ENCODE measurements around the gene ERLEC1. TPM values are rescaled to one million over a fixed set of nuclear protein-coding genes. Genes with fewer than 3 reads are reported as not detected.
A peak's percentile ranks its signal among the peaks of the same experiment; 100 is the strongest.

The ERLEC1 gene
- total and polyA plus RNA-seq, 8 donors: 53.0 to 71.4 (median 57.6) TPM

DNA sequence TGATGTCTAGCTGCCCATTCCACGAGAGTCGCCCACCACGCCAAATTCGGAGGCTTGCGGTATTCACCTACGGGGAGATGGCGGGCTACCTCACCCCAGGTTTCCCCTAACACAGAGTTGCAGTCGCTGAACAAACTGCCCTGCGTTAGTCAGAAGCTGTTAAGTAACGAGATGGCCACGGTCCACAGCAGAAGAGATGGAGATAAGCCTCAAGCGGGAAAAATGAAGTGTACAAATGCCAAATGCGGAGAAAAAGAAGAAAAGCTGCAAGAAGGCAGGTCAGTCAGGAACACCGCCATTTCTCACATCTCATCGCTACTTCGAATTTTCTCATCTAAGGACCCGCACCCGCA, 516 bp upstream of the ERLEC1 start:
- peak; percentile 38 for ATAC-seq
- DNase-seq: peak in 1 of 4 donors; percentile 39
- intact Hi-C loops (cut with DNase I): no loop called here
- Histone ChIP-seq H3K9me3 (no peaks in the 10 kb centered on the region), H3K4me1 (peaks cover 8 to 65% of the 10 kb centered on the region in 2 donors), H3K36me3 (peaks cover 0 to 3% of the 10 kb centered on the region in 2 donors), H3K27ac (peak overlapping the region; percentile 80 to 84), H3K27me3 (no peaks in the 10 kb centered on the region), H3K4me3 (peak overlapping the region; percentile 69 to 70)
- TF ChIP-seq, protein P1, sequence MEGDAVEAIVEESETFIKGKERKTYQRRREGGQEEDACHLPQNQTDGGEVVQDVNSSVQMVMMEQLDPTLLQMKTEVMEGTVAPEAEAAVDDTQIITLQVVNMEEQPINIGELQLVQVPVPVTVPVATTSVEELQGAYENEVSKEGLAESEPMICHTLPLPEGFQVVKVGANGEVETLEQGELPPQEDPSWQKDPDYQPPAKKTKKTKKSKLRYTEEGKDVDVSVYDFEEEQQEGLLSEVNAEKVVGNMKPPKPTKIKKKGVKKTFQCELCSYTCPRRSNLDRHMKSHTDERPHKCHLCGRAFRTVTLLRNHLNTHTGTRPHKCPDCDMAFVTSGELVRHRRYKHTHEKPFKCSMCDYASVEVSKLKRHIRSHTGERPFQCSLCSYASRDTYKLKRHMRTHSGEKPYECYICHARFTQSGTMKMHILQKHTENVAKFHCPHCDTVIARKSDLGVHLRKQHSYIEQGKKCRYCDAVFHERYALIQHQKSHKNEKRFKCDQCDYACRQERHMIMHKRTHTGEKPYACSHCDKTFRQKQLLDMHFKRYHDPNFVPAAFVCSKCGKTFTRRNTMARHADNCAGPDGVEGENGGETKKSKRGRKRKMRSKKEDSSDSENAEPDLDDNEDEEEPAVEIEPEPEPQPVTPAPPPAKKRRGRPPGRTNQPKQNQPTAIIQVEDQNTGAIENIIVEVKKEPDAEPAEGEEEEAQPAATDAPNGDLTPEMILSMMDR (IDR thresholded peaks at IDR 0.05): no peak

DNA sequence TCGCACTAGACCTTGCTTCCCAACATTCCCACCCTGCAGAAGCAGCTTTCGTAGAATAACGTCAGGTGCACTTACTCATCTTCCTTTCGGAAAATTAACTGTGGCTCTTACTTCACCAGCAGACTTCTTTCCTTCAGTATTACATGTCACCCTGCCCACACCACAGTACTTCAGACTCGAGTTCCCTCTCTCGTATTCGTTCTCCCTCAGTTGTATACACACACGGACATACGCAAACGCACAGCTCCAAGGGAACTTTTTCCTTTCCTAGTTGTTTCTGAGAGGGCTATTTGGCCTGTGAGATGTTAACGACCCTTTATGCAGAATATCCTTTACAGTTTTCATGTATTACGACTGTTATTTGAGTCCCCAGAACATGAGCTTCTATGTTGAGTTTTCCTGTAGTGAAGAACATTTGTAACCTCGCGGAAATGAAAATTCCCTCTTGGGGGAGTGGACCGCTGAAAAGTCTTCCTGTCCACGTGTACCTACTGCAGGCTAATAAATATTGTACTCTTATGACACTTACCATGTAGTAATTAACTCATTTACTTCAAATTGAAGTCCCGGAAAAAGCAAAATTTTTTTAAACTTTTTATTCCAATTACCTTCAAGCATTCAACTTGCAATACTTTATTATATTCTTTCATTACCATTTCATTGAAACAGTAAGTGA, 908 bp downstream of the ERLEC1 start:
- intact Hi-C loops (cut with DNase I): no loop called here
- H3K4me3 ChIP-seq: peak overlapping the region; percentile 69 to 70
- ATAC-seq (peak; percentile 45), DNase-seq (no peak)
- TF ChIP-seq, protein P1 (IDR thresholded peaks at IDR 0.05): no peak
- no peaks in the 10 kb centered on the region for H3K9me3 ChIP-seq
- peaks cover 8 to 67% of the 10 kb centered on the region in 2 donors for H3K4me1 ChIP-seq
- H3K27ac ChIP-seq: peak overlapping the region; percentile 80 to 84
- H3K27me3 ChIP-seq: no peaks in the 10 kb centered on the region
- no peaks in the 10 kb centered on the region for H3K36me3 ChIP-seq

DNA sequence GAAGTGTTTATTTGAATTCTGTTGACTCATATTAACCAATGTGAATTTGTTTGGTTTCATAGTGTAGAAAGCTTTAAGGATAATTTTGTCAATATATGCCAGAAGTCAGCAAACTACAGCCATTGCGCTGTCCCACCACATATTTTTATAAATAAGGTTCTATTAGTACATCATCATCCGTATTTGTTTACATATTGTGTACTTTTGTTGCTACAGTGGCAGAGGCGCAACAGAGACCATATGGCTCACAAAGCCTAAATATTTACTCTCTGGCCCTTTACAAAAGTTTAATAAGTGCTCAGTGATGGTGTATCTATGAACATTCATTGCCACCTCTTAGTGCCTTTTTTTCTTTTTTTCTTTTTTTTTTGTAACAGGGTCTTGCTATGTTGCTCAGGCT, 6.4 kb downstream of the ERLEC1 start:
- Histone ChIP-seq H3K27me3 (no peaks in the 10 kb centered on the region), H3K27ac (peak overlapping the region; percentile 10 to 36), H3K9me3 (no peaks in the 10 kb centered on the region), H3K4me1 (peaks cover 8 to 37% of the 10 kb centered on the region in 2 donors), H3K36me3 (peaks cover 0 to 41% of the 10 kb centered on the region in 2 donors), H3K4me3 (no peak overlapping the region)
- peak; percentile 22 for ATAC-seq
- TF ChIP-seq, protein P1 (IDR thresholded peaks at IDR 0.05): no peak
- peak in 2 of 4 donors; percentile 72 to 82 for DNase-seq
- intact Hi-C loops (cut with DNase I): no loop called here

DNA sequence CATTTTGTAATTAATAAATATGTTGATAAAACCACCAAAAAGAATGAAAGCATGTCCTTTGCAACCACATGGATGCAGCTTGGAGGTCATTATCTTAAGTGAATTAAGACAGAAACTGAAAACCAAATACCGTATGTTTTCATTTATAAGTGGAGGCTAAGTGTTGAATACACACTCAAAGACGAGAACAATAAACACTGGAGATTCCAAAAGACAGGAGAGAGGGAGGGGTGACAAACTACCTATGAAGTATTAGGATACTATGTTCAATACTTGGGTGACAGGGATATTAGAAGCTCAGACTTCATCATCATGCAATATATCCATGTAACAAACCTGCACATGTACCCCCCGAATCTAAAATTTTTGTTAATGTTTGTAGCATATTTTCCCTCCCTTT, 7.0 kb downstream of the ERLEC1 start:
- DNase-seq (no peak), ATAC-seq (peak; percentile 82)
- TF ChIP-seq, protein P1 (IDR thresholded peaks at IDR 0.05): no peak
- peaks cover 8 to 31% of the 10 kb centered on the region in 2 donors for H3K4me1 ChIP-seq
- intact Hi-C loops (cut with DNase I): no loop called here
- no peak overlapping the region for H3K4me3 ChIP-seq
- H3K9me3 ChIP-seq: no peaks in the 10 kb centered on the region
- H3K27me3 ChIP-seq: no peaks in the 10 kb centered on the region
- peak overlapping the region; percentile 10 to 36 for H3K27ac ChIP-seq
- H3K36me3 ChIP-seq: peaks cover 0 to 47% of the 10 kb centered on the region in 2 donors

DNA sequence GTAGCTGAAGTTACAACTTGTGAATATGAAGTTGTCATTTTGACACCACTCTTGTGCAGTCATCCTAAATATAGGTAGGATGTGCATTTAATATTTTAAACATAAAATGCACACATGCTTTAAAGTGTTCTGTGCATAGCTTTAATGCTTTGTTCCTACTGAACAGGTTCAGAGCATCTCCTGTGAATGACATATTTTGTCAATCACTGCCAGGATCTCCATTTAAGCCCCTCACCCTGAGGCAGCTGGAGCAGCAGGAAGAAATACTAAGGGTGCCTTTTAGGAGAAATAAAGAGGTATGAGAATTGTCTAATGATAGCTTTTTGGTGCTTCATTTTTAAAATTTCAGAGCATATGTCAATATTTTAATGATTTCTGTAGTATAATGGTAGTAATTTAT, 14.7 kb downstream of the ERLEC1 start:
- Histone ChIP-seq H3K9me3 (no peaks in the 10 kb centered on the region), H3K27me3 (no peaks in the 10 kb centered on the region), H3K4me1 (no peaks in the 10 kb centered on the region), H3K27ac (no peak overlapping the region), H3K4me3 (no peak overlapping the region), H3K36me3 (peaks cover 0 to 76% of the 10 kb centered on the region in 2 donors)
- ATAC-seq (no peak), DNase-seq (no peak)
- intact Hi-C loops (cut with DNase I): no loop called here
- TF ChIP-seq, protein P1 (IDR thresholded peaks at IDR 0.05): no peak

All from left lung (tissue), 10 donors.